Choroid plexus epithelial cell (primary cell): ENCODE measurements around the gene SH3BP1.

Source experiments
- DNase-seq: peaks from one replicate; pipeline ENCODE4 v3.0.0-alpha.2; 2010; ENCODE audit warnings: low read depth
- H3K4me3 ChIP-seq: 2 replicates; pipeline ENCODE4 v1.5.1; 2011; ENCODE audit warnings: low read depth, mild to moderate bottlenecking, control low read depth, low read length, moderate library complexity
- TF ChIP-seq, protein P1 (sequence below): conservative IDR thresholded peaks from 2 replicates; pipeline ENCODE4 v1.5.1; 2011; ENCODE audit warnings: low read depth, mild to moderate bottlenecking, control low read depth, inconsistent platforms, low read length, moderate library complexity

Gene SH3BP1

DNA sequence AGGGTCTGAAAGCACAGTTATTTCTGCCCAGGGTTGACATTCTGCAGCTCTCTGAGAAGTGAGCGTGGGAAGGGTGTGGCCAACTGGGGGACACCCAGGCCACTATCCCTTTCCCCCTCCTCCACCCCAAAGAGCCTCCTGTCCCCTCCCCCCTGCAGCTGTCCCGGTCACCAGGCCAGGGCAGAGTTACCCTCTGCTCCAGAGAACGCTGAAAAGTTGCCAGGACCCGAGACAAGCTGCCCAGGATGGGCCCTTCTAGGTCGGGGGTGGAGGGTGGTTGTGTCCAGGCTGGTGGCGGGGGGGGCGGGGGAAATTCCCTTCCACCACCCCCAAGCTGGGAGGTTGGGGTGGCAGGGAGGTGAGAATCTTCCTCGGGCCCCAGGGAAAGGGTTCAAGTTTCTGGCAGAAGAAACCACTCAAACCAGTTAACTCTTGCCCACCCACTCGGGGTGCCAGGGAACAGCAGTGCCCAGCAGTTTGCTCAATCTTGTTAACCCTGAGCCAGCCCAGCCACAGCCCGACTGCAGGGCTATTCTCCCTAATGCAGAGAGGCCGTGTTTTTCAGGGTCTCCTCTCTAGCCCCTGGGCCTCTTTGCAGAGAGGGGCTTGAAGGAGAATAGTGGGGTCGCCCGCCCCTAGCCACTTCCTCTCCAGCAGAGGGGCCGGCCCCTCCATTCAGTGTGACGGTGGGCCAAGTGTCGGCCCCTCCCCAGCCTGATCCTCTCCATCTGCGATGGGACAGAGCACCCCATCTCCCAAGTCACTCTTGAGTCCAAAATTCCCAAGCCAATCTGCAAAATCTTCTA lies 36.7 kb downstream of the SH3BP1 start:
- peak; percentile 27 for DNase-seq
- TF ChIP-seq, protein P1, sequence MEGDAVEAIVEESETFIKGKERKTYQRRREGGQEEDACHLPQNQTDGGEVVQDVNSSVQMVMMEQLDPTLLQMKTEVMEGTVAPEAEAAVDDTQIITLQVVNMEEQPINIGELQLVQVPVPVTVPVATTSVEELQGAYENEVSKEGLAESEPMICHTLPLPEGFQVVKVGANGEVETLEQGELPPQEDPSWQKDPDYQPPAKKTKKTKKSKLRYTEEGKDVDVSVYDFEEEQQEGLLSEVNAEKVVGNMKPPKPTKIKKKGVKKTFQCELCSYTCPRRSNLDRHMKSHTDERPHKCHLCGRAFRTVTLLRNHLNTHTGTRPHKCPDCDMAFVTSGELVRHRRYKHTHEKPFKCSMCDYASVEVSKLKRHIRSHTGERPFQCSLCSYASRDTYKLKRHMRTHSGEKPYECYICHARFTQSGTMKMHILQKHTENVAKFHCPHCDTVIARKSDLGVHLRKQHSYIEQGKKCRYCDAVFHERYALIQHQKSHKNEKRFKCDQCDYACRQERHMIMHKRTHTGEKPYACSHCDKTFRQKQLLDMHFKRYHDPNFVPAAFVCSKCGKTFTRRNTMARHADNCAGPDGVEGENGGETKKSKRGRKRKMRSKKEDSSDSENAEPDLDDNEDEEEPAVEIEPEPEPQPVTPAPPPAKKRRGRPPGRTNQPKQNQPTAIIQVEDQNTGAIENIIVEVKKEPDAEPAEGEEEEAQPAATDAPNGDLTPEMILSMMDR: no peak
- H3K4me3 ChIP-seq: peak overlapping the region; percentile 80

- TF ChIP-seq, protein P1: no peak
- DNase-seq: peak; percentile 98
- peak overlapping the region; percentile 80 for H3K4me3 ChIP-seq
Observed at GRCh38 chr22:37676736-37677492, 37.4 kb downstream of the SH3BP1 start.

- H3K4me3 ChIP-seq: peak overlapping the region; percentile 80
- DNase-seq: no peak
- TF ChIP-seq, protein P1: no peak
Observed at GRCh38 chr22:37677493-37677974, 38.1 kb downstream of the SH3BP1 start.

DNA sequence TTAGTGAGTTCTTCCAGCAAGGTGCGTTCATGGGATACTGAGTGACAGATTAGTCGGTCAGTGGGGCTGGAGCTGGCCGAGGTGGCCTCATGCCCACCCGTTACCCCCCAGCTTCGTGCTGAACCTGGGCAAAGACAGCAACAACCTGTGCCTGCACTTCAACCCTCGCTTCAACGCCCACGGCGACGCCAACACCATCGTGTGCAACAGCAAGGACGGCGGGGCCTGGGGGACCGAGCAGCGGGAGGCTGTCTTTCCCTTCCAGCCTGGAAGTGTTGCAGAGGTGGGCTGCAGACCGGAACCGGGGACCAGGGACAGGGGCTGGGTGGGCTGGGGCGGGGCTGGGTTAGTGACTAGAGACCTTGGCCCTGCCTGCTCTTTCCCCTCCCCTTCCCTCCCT lies 38.9 kb downstream of the SH3BP1 start:
- TF ChIP-seq, protein P1: no peak
- no peak for DNase-seq
- peak overlapping the region; percentile 34 for H3K4me3 ChIP-seq

DNA sequence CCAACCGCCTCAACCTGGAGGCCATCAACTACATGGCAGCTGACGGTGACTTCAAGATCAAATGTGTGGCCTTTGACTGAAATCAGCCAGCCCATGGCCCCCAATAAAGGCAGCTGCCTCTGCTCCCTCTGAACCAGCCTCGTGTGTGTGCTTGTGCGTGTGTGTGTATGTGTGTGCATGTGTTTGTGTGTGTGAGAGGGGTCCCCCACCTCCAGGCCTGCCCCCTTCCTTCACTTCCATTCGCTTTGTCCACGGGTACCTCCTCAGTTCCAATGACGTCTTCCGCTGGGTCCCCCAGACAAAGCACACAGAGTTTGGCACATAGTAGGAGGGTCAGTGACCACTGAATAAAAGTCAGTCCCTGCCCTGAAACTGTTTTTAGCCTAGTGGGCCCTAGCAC lies 40.2 kb downstream of the SH3BP1 start:
- H3K4me3 ChIP-seq: no peak overlapping the region
- DNase-seq: no peak
- TF ChIP-seq, protein P1: no peak

DNA sequence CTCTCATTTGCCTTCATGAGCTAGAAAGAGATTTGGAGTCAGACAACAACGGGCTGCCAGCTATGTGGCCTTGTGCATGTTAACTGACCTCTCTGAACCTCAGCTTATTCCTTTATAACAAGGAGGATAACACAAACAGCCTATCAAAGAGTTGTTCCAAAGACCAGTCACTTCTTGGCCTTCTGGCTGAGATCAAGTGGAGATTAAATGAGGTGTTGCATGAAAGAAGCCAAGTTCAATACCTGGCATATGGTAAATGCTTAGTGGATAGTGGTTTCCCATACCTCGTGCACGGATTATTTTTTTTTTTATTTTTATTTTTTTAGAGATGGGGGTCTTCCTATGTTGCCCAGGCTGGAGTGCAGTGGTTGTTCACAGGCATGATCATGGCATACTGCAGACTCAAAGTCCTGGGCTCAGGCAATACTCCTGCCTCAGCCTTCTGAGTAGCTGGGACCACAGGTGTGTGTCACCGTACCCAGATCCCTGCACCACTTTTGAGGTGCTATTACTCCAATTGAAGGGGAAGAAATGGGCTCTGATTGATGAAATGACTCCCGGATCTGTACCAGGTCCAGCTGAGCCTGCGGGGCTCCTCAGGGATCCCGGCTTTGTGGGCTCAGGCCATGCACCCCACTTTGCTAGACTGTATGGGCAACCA lies 40.9 kb downstream of the SH3BP1 start:
- no peak for DNase-seq
- H3K4me3 ChIP-seq: no peak overlapping the region
- TF ChIP-seq, protein P1: no peak
